ENCODE measurements around the gene RHOH. TPM values are rescaled to one million over a fixed set of nuclear protein-coding genes. Genes with fewer than 3 reads are reported as not detected.
A peak's percentile ranks its signal among the peaks of the same experiment; 100 is the strongest.

Gene RHOH
- total and polyA plus RNA-seq, 9 of the 15 experiments (the other 6 are each of a cell fraction or from before 2014, with no cell fraction given) = 14.3 to 37.7 (median 23.2) TPM

DNA sequence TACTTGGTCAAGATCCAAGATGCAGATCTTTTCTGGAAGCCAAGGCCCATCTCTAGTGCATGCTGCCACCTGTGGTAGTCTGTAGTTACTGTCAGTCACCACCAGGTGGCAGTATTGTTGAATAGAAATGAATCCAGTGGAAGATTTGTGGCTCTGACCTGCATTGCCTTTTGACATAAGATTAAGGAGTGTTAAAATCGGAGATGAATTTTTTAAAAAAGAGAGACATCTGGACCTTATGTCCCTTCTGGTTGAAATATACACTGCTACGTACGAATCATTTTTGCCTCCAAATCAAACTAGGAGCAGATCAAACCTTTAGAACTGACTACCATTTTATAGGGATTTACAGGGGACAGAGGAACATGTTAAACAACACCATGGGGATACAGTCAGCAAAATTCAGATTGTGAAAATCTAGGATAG, 46.9 kb upstream of the RHOH start (continued):
- TF ChIP-seq, protein P1, sequence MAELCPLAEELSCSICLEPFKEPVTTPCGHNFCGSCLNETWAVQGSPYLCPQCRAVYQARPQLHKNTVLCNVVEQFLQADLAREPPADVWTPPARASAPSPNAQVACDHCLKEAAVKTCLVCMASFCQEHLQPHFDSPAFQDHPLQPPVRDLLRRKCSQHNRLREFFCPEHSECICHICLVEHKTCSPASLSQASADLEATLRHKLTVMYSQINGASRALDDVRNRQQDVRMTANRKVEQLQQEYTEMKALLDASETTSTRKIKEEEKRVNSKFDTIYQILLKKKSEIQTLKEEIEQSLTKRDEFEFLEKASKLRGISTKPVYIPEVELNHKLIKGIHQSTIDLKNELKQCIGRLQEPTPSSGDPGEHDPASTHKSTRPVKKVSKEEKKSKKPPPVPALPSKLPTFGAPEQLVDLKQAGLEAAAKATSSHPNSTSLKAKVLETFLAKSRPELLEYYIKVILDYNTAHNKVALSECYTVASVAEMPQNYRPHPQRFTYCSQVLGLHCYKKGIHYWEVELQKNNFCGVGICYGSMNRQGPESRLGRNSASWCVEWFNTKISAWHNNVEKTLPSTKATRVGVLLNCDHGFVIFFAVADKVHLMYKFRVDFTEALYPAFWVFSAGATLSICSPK (IDR thresholded peaks at IDR 0.05; ENCODE audit: borderline replicate concordance) = no peak
- TF ChIP-seq ATF1 (CRISPR knock-in tag; IDR thresholded peaks at IDR 0.05) (no peak), ATF1 (tag; IDR thresholded peaks at IDR 0.05) (0 out of 2 replicates have a peak, but pooled peaks have one; percentile 26), MAFG (tag; conservative IDR thresholded peaks at IDR 0.05) (no peak), RAD21 (CRISPR knock-in tag; conservative IDR thresholded peaks at IDR 0.05 in 1 of 2, IDR thresholded peaks at IDR 0.05 in 1 of 2) (peak; percentile 94 to 97), TRIM28 (IDR thresholded peaks at IDR 0.05) (peak; percentile 92; the same call in 1 of the 2 replicates), TRIM24 (IDR thresholded peaks at IDR 0.05) (peak; percentile 80 to 87), NCOA1 (IDR thresholded peaks at IDR 0.05; ENCODE audit: low read depth) (no peak), PATZ1 (CRISPR knock-in tag; IDR thresholded peaks at IDR 0.05; ENCODE audit: borderline replicate concordance) (no peak), ZBTB33 (CRISPR knock-in tag; IDR thresholded peaks at IDR 0.05) (no peak), UBTF (IDR thresholded peaks at IDR 0.05; ENCODE audit: borderline replicate concordance in 1 of 2, low read depth in 2 of 2, low read length in 2 of 2) (no peak), NBN (IDR thresholded peaks at IDR 0.05; ENCODE audit: low read depth) (0 out of 2 replicates have a peak, but pooled peaks have one; percentile 35), CBX5 (IDR thresholded peaks at IDR 0.05; ENCODE audit: borderline replicate concordance, low read depth) (0 out of 2 replicates have a peak, but pooled peaks have one; percentile 31), ARID2 (IDR thresholded peaks at IDR 0.05) (peak; percentile 92), HDAC3 (IDR thresholded peaks at IDR 0.05; ENCODE audit: borderline replicate concordance, partially characterized antibody) (peak; percentile 39)
- TF ChIP-seq, protein P2, sequence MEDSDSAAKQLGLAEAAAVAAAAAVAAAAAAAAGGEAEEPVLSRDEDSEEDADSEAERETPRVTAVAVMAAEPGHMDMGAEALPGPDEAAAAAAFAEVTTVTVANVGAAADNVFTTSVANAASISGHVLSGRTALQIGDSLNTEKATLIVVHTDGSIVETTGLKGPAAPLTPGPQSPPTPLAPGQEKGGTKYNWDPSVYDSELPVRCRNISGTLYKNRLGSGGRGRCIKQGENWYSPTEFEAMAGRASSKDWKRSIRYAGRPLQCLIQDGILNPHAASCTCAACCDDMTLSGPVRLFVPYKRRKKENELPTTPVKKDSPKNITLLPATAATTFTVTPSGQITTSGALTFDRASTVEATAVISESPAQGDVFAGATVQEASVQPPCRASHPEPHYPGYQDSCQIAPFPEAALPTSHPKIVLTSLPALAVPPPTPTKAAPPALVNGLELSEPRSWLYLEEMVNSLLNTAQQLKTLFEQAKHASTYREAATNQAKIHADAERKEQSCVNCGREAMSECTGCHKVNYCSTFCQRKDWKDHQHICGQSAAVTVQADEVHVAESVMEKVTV (CRISPR knock-in tag; IDR thresholded peaks at IDR 0.05) = peak; percentile 91
- TF ChIP-seq, protein P3, sequence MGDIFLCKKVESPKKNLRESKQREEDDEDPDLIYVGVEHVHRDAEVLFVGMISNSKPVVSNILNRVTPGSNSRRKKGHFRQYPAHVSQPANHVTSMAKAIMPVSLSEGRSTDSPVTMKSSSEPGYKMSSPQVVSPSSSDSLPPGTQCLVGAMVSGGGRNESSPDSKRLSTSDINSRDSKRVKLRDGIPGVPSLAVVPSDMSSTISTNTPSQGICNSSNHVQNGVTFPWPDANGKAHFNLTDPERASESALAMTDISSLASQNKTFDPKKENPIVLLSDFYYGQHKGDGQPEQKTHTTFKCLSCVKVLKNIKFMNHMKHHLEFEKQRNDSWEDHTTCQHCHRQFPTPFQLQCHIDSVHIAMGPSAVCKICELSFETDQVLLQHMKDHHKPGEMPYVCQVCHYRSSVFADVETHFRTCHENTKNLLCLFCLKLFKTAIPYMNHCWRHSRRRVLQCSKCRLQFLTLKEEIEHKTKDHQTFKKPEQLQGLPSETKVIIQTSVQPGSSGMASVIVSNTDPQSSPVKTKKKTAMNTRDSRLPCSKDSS (IDR thresholded peaks at IDR 0.05; ENCODE audit: low read depth, partially characterized antibody) = peak; percentile 88

All from K562 (cell line).